HG03280 (cell line): ENCODE measurements around the gene CCDC18.
"Not testable (repeated sequence)": the region's sequence is repeated elsewhere in the genome, so short reads cannot be mapped to it uniquely, and the experiment has no call there.

Experiments used
- ATAC-seq: cut with Tn5 transposase; IDR thresholded peaks from one replicate; pipeline ENCODE4 v1.9.1; 2021; ENCODE audit warnings: mild to moderate bottlenecking, moderate library complexity; ENCODE audit not compliant: unreplicated experiment

Gene CCDC18

GRCh38 chr1:93170141-93170678 is 10.3 kb upstream of the CCDC18 start:
- ATAC-seq: not testable (repeated sequence)

- no peak for ATAC-seq
These were observed 8.9 kb upstream of the CCDC18 start for GRCh38 chr1:93171549-93172034.

GRCh38 chr1:93172778-93173177 is 7.7 kb upstream of the CCDC18 start:
- ATAC-seq: no peak

- not testable (repeated sequence) for ATAC-seq
These were observed 5.9 kb upstream of the CCDC18 start for GRCh38 chr1:93174638-93175037.

GRCh38 chr1:93177991-93178390 is 2.5 kb upstream of the CCDC18 start:
- no peak for ATAC-seq

GRCh38 chr1:93178418-93178817 is 2.1 kb upstream of the CCDC18 start:
- no peak for ATAC-seq

- peak; percentile 80 for ATAC-seq
These were observed 420 bp upstream of the CCDC18 start, which contains the start of gene TMED5 for GRCh38 chr1:93179886-93180722. TSS of gene TMED5 (minus strand) at chr1:93180413. CDS start at chr1:93180242, 171 bp downstream.

GRCh38 chr1:93186667-93187066 is 6.1 kb downstream of the CCDC18 start:
- no peak for ATAC-seq

GRCh38 chr1:93190432-93190831 is 9.9 kb downstream of the CCDC18 start:
- no peak for ATAC-seq

GRCh38 chr1:93194231-93194990 is 13.9 kb downstream of the CCDC18 start:
- no peak for ATAC-seq

- ATAC-seq: no peak
These were observed 16.1 kb downstream of the CCDC18 start for GRCh38 chr1:93196591-93196990.

GRCh38 chr1:93199150-93199549 is 18.6 kb downstream of the CCDC18 start:
- ATAC-seq: no peak

GRCh38 chr1:93200086-93200620 is 19.6 kb downstream of the CCDC18 start:
- no peak for ATAC-seq

- ATAC-seq: no peak
These were observed 20.2 kb downstream of the CCDC18 start for GRCh38 chr1:93200714-93201113.

GRCh38 chr1:93205892-93206566 is 25.5 kb downstream of the CCDC18 start:
- no peak for ATAC-seq

- no peak for ATAC-seq
These were observed 26.0 kb downstream of the CCDC18 start for GRCh38 chr1:93206567-93206954.

- ATAC-seq: no peak
These were observed 26.7 kb downstream of the CCDC18 start for GRCh38 chr1:93207211-93207610.

GRCh38 chr1:93215322-93215721 is 34.8 kb downstream of the CCDC18 start:
- ATAC-seq: no peak

GRCh38 chr1:93219443-93219842 is 38.9 kb downstream of the CCDC18 start:
- ATAC-seq: no peak

GRCh38 chr1:93220716-93221115 is 40.2 kb downstream of the CCDC18 start:
- ATAC-seq: not testable (repeated sequence)

GRCh38 chr1:93221913-93222312 is 41.4 kb downstream of the CCDC18 start:
- no peak for ATAC-seq
